B cell (primary cell): Measurements from ENCODE around the gene BLM.

Source experiments
- CTCF ChIP-seq: fragments of 200-600 bp; IDR thresholded peaks from one replicate; pipeline ENCODE4 v1.8.0; 2022; ENCODE audit warnings: antibody characterized with exemption, mild to moderate bottlenecking
- EZH2 ChIP-seq: IDR thresholded peaks from 2 replicates; pipeline ENCODE4 v1.6.1; 2012; ENCODE audit warnings: borderline replicate concordance, low read depth, mild to moderate bottlenecking, moderate library complexity, low read length; ENCODE audit not compliant: insufficient read depth, poor library complexity, severe bottlenecking

GRCh38 chr15:90814191-90814821, 97.2 kb downstream of the BLM start:
- no peak for TF ChIP-seq CTCF
- TF ChIP-seq EZH2, result no peak
